Measurements from ENCODE around the gene SMG9.
"Not testable (repeated sequence)": the region's sequence is repeated elsewhere in the genome, so short reads cannot be mapped to it uniquely, and the experiment has no call there.

The SMG9 gene

DNA sequence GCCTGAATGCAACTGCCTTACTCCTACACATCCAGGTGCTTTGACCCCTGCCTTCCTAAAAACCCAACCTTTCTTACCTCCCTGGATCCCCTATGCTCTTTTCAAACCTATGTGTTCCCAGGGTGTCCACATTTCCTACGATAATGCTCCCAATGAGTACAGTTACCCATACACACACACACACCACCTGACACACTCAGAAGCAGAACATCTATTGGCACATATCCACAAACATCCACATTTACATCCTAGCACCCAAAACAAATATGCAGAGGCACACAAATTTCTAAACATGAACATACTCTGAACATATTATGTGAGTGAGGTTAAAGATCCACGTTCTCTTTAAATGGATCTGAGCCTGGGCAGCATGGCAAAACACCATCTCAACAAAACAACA is 62.4 kb downstream of the SMG9 start:
- DNase-seq (ENCODE audit: low spot score), result no peak

DNA sequence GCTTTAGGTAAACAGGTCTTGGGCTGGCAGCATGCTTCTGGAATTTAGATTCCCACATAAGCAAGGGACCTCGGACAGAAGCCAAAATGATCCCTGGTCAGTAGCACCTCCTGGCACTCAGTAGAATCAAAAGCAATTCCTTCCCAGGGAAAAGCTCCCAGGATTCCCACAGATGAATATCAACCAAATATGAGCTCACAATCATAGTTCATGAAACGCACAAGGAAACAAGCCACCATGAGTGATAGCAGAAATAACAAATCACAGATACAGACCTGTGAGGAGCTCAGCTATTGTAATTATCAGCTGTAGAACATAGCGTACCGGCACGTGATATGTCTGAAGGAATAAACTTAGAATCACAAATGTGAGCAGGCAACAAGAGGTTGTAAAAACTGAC is 63.0 kb downstream of the SMG9 start:
- DNase-seq (ENCODE audit: low spot score), result no peak

DNA sequence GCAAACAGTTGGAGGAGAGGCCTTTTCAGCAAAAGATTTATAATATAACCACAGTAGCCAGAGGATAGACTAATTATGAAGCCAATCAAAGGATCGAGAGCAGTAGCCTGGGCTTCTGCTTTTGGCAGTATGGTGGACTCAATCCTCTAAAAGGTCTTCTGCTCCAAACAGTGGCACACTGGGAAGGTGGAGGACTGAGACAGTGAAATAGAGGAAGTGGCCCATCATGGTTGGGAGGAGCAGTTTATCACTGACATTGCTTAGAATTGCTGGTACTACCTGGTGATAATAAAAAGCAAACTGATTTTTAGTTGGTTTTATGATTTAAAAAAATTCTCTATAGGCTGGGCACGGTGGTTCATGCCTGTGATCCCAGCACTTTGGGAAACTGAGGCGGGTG is 63.9 kb downstream of the SMG9 start:
- no peak for DNase-seq (ENCODE audit: low spot score)

GRCh38 chr19:43690444-43690843 is 64.3 kb downstream of the SMG9 start:
- no peak for DNase-seq (ENCODE audit: low spot score)

- no peak for DNase-seq (ENCODE audit: low spot score)
Observed at GRCh38 chr19:43688059-43688701, 66.6 kb downstream of the SMG9 start.

- no peak for DNase-seq (ENCODE audit: low spot score)
Observed at GRCh38 chr19:43687660-43687997, 67.1 kb downstream of the SMG9 start.

GRCh38 chr19:43684326-43684725 is 70.4 kb downstream of the SMG9 start:
- DNase-seq (ENCODE audit: low spot score), result no peak

DNA sequence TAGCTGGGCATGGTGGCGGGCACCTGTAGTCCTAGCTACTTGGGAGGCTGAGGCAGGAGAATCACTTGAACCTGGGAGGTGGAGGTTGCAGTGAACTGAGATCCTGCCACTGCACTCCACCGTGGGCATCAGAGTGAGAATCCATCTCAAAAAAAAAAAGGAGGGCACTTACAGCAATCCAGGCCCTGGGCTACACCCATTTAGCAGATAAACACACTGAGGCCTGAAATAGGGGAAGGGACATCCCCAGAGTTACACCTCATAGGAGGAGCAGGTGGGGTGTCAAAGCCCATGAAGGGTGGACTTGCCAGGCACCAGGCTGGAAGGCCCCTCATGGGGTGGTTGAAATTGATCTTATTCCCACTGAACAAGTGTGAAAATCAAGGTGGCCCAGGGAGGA is 70.9 kb downstream of the SMG9 start:
- no peak for DNase-seq (ENCODE audit: low spot score)

GRCh38 chr19:43682824-43683661 is 71.7 kb downstream of the SMG9 start:
- DNase-seq (ENCODE audit: low spot score), result no peak

DNA sequence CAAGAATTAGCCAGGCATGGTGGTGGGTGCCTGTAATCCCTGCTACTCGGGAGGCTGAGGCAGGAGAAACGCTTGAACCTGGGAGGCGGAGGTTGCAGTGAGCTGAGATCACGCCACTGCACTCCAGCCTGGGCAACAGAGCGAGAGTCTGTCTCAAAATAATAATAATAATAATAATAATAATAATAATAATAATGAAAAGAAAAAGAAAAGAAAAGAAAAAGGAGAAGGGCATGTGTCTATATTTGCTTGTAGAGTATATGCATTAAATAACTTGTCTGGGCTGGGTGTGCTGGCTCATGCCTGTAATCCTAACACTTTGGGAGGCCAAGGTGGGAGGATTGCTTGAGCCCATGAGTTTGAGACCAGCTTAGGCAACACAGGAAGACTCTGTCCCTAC is 72.5 kb downstream of the SMG9 start:
- not testable (repeated sequence) for DNase-seq (ENCODE audit: low spot score)

- DNase-seq (ENCODE audit: low spot score), result no peak
Observed at GRCh38 chr19:43681821-43682220, 72.9 kb downstream of the SMG9 start.

DNA sequence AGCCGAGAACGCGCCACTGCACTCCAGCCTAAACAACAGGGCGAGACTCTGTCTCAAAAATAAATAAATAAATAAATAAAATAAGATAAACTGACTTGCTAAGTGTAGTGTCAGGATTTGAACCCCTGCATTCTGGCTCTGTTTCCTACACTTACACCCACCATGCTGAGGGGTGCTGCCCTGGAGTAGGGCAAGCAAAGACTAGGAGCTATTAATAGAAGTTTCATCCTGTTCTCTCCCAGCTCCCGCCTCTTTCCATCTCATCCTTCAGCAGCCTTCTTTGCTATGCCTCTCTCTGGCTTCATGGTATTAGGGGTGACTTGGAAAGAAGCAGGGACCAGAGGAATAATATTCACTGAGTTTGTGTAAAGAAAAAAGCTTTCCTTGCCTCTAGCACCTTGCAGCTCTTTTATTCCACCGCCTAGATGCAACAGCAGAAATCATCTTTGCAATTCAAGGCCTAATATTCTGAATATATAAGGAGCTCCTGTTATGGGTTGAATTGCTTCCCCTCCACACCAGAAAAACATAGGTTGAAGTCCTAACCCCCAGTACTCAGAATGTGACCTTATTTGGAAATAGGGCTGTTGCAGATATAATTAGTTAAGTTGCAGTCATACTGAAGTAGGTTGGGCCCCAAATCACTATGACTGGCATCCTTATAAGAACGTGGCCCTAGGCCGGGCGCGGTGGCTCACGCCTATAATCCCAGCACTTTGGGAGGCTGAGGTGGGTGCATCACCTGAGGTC is 76.1 kb downstream of the SMG9 start:
- DNase-seq (ENCODE audit: low spot score), result no peak
